ENCODE measurements around the gene CHST13.
"Not testable (repeated sequence)": the region's sequence is repeated elsewhere in the genome, so short reads cannot be mapped to it uniquely, and the experiment has no call there.

Gene CHST13

GRCh38 chr3:126527455-126528211 lies 3.7 kb downstream of the CHST13 start:
- DNase-seq = no peak

GRCh38 chr3:126528419-126528799 lies 4.5 kb downstream of the CHST13 start:
- no peak for DNase-seq

- DNase-seq = no peak
Measured at GRCh38 chr3:126528800-126529541, 5.0 kb downstream of the CHST13 start.

- no peak for DNase-seq
Measured at GRCh38 chr3:126529585-126530170, 5.7 kb downstream of the CHST13 start.

GRCh38 chr3:126530171-126531050 lies 6.5 kb downstream of the CHST13 start:
- no peak for DNase-seq

- DNase-seq = no peak
Measured at GRCh38 chr3:126531051-126531330, 7.0 kb downstream of the CHST13 start.

GRCh38 chr3:126533506-126533905 lies 9.6 kb downstream of the CHST13 start:
- no peak for DNase-seq

- DNase-seq = not testable (repeated sequence)
Measured at GRCh38 chr3:126534716-126535115, 10.8 kb downstream of the CHST13 start.

GRCh38 chr3:126535636-126536035 lies 11.7 kb downstream of the CHST13 start:
- no peak for DNase-seq

GRCh38 chr3:126536126-126536525 lies 12.2 kb downstream of the CHST13 start:
- no peak for DNase-seq

GRCh38 chr3:126537116-126537729 lies 13.3 kb downstream of the CHST13 start:
- DNase-seq = no peak

- DNase-seq = no peak
Measured at GRCh38 chr3:126537730-126538281, 13.9 kb downstream of the CHST13 start.

- DNase-seq = no peak
Measured at GRCh38 chr3:126538316-126538715, 14.4 kb downstream of the CHST13 start.

- no peak for DNase-seq
Measured at GRCh38 chr3:126538966-126539365, 15.0 kb downstream of the CHST13 start.

GRCh38 chr3:126539558-126540250 lies 15.7 kb downstream of the CHST13 start:
- no peak for DNase-seq

- DNase-seq = no peak
Measured at GRCh38 chr3:126540342-126540849, 16.4 kb downstream of the CHST13 start.

- DNase-seq = no peak
Measured at GRCh38 chr3:126540951-126541627, 17.1 kb downstream of the CHST13 start.

- DNase-seq = no peak
Measured at GRCh38 chr3:126541628-126542339, 17.8 kb downstream of the CHST13 start.

- DNase-seq = no peak
Measured at GRCh38 chr3:126542340-126543241, 18.6 kb downstream of the CHST13 start.

All from activated naive CD4-positive, alpha-beta T cell treated with Interleukin-2 at 50 U/mL for 16 hours (primary cell).